Activated naive CD4-positive, alpha-beta T cell (primary cell): ENCODE data around the gene TTC38.
"Not testable (repeated sequence)": the region's sequence is repeated elsewhere in the genome, so short reads cannot be mapped to it uniquely, and the experiment has no call there.

ENCODE experiments used
- DNase-seq, 4 experiments: peaks; one replicate each; lab custom pipeline; 2025; lab: John Stamatoyannopoulos, UW

Gene TTC38

DNA sequence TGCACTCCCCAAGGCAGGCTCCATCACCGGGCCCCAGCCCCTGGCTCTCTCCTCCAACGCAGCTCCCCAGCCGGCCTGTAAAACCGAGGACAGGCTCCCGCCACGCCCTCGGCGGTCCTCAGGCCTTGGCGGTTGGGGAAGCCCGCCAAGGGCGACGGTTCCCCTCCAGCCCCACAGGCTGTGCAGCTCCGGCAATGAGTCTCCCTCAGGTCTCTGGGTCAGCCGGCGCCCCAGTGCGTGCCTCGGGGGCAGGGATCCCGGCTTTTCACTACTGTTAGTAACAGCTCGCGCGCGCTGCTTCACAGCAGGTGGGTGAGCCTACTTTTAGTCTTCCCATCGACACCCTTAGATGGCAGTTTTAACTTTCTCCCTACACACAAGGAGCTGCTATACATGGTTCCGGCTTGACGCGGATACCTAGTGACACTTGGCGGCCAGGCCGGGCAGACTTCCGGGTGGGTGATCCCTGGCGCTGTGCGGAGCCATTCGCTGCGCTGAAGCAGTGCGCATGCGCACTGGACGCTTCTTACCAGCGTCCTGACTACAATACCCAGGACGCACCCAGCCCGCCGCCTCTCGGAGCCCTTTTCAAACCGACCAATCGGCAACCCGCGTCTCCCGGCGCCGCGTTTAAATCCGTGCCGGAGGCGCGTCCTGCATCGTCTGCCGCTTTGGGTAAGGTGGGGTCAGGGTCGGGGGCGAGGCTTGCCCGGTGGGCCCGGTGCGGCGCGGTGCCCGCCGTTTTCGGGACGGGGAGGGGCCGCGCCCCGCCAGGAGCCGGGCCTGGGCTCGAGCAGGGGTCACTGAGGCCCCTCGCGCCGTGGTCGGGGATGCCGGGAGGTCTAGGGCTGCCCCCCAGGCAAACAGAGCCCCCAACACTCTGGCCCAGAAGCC, 28.7 kb downstream of the TTC38 start, which contains the start of gene GTSE1:
Gene GTSE1, plus strand, starts transcription at position 614 of the 894 bp plus-strand sequence. CDS start 531 bp downstream, outside the sequence.
- peak; percentile 91 to 95 (median 92) for DNase-seq

GRCh38 chr22:46297151-46297812, 29.5 kb downstream of the TTC38 start:
- DNase-seq = no peak

GRCh38 chr22:46299101-46299500, 31.3 kb downstream of the TTC38 start:
- no peak for DNase-seq

GRCh38 chr22:46300491-46300890, 32.7 kb downstream of the TTC38 start:
- no peak for DNase-seq

DNA sequence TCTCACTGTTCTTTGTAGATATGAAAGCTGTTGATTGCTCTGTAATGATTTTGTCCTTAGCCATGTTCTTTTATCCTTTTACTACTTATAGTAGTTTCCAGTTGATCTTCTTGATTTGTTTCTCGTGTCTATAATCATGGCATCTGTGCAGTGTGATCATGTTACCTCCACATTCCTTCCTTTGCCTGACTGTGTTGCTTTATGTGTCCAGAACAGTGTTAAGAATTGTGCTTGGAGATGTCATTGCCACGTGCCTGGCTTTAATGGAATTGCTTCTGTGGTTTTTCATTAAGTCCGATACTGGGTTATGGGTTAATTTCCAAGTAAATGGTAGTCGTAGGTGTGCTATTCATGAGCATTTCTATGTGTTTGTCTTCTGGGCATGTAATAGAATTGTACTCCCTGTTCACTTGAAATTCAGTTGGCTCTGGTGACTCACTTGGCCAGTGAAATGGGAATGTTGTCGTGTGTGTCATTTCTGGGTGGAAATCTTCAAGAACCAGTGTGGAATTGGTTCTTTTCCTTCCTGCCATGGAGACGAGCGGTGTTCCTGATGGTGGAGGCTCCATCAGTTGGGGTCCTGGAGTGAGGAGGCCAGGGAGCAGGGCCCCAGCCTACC, 35.6 kb downstream of the TTC38 start:
- no peak for DNase-seq

DNA sequence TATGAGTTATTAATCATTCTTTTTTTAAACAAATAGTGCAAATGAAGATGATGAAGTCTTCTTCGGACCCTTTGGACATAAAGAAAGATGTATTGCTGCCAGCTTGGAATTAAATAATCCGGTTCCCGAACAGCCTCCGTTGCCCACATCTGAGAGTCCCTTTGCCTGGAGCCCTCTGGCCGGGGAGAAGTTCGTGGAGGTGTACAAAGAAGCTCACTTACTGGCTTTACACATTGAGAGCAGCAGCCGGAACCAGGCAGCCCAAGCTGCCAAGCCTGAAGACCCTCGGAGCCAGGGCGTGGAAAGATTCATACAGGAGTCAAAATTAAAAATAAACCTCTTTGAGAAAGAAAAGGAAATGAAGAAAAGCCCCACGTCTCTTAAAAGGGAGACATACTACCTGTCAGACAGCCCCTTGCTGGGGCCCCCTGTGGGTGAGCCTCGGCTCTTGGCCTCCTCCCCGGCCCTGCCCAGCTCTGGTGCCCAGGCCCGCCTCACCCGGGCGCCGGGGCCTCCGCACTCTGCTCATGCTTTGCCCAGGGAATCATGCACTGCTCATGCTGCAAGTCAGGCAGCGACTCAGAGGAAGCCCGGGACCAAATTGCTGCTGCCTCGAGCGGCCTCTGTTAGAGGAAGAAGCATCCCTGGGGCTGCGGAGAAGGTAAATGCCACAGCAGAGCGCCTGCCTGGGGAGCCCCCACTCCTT, 40.6 kb downstream of the TTC38 start:
- no peak for DNase-seq

GRCh38 chr22:46309526-46310085, 41.8 kb downstream of the TTC38 start:
- DNase-seq = no peak

DNA sequence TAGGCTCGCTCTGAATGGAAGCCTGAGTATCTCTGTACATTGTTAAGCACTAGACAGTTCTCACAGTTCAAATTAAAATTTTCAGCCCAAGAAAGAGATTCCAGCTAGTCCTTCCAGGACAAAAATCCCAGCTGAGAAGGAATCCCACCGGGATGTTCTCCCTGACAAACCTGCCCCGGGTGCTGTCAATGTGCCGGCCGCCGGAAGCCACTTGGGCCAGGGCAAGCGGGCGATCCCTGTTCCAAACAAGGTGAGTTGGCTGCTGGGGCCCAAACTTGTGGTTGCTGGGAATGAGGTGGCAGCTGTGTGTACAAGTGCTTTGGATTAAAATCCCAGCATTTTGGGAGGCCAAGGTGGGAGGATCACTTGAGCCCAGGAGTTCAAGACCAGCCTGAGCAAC, 44.2 kb downstream of the TTC38 start:
- DNase-seq = no peak

- not testable (repeated sequence) for DNase-seq
These were observed 45.0 kb downstream of the TTC38 start for GRCh38 chr22:46312848-46313247.

GRCh38 chr22:46315976-46316375, 48.2 kb downstream of the TTC38 start:
- DNase-seq = no peak

- no peak for DNase-seq
These were observed 49.8 kb downstream of the TTC38 start for GRCh38 chr22:46317646-46318045.

DNA sequence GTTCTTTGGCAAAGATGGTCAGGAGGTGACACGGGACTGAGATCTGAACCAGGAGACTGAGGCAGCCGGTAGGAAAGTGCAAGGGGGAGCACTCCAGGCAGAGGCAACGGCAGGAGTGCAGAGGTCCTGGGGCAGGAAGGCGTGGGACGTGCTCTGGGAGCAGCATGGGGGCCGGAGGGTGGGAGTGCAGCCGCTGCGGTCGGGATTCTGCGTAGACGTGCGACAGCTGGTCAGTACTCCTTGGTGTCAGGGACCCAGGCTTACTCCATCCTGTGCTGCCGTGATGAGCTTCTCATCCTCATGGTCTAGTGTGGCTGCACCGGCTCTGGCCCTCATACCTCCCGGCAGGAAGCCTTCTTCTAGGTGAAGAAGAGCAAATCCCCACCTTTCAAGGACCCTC, 50.8 kb downstream of the TTC38 start:
- no peak for DNase-seq

DNA sequence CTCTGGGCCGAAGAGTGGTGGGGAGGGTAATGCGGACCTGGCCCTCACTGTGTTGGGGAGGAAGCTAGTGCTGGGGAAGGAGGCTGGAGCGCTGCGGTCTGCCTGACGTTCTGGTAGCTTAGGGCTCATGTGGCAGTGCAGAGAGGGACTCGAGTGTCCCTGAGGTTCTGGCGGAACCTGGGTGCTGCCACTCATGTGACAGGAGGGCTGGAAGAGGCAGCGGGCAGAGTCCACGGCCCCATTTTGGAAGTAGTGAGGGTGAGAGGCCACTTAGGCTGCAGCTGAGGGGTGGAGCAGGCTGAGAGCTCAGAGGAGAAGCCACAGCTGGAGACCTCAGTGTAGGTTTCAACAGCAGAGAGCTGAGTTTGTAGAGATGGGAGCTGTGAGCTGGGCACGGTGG, 51.5 kb downstream of the TTC38 start:
- no peak for DNase-seq

DNA sequence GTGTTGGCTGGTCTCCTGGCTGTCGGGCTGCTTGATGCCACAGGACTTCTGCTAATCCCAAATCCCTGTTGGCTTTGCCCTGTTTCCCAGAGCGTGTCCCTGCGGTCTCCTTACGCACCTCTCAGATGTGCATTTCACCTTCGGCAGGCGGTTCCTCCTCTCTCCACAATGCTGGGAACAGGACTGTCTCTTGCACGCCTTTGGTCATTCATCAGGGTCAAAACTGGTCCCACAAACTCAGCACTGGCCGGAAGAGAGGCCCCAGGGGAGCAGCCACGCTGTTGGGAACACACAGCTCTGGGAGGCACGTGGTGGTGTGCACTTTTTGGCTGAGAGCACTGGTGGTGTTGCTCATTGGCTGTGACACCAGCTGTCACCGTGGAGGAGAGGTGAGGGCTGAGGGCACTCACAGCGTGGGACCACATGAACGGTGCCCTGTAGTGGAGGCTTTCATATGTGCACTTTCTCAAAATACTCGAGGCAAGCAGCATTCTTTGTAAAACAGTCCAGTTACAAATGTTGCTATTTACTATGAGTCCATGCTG, 52.4 kb downstream of the TTC38 start:
- DNase-seq = no peak

DNA sequence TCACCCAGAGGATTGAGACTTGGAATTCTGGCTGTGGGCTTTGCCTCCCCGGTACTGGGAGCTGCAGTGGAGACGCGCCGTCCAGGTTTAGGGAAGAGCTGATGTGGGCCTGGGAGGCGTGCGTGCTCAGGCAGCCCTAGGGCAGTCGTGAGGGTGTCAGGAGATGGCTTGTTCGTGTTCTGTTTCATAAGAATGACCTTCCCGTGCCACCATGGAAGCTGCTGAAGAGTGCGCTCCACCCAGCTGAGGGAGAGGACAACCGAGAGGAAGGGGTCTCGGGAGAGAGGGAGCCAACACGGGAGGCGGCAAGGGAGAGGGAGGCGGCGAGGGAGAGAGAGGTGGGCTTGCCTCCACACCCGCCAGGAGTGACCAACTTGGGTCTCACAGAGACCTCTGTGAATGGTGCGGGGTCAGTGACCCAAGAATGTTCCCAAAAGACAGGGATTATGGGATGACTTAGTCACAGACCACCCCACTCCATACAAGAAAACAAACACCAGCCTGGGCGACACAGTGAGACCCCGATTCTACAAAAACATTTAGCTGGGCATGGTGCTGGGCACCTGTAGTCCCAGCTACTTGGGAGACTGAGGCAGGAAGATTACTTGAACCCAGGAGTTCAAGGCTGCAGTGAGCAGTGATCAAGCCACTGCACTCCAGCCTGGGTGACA, 53.0 kb downstream of the TTC38 start:
- DNase-seq = no peak

DNA sequence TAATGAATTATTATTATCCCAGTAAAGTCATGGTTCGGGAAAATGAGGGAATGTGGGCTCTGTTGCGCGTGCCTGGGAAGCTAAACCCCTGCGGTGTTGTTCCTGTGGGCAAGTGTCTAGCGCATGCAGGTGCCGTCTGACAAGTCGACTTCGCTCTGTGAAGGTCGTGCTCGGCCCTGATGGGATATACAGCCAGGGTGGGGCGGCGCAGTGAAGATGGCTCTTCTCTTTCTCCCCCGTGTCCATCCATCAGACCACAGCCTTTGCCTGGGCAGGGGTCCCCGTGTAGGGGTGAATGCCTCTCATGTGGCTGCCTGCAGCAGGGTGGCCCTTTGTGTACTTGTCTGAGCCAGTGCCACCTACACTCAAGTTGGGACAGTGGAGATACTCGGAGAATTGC, 54.9 kb downstream of the TTC38 start:
- DNase-seq = no peak

- no peak for DNase-seq
These were observed 55.4 kb downstream of the TTC38 start for GRCh38 chr22:46323162-46323561.

- no peak for DNase-seq
These were observed 58.4 kb downstream of the TTC38 start for GRCh38 chr22:46326066-46326680.

DNA sequence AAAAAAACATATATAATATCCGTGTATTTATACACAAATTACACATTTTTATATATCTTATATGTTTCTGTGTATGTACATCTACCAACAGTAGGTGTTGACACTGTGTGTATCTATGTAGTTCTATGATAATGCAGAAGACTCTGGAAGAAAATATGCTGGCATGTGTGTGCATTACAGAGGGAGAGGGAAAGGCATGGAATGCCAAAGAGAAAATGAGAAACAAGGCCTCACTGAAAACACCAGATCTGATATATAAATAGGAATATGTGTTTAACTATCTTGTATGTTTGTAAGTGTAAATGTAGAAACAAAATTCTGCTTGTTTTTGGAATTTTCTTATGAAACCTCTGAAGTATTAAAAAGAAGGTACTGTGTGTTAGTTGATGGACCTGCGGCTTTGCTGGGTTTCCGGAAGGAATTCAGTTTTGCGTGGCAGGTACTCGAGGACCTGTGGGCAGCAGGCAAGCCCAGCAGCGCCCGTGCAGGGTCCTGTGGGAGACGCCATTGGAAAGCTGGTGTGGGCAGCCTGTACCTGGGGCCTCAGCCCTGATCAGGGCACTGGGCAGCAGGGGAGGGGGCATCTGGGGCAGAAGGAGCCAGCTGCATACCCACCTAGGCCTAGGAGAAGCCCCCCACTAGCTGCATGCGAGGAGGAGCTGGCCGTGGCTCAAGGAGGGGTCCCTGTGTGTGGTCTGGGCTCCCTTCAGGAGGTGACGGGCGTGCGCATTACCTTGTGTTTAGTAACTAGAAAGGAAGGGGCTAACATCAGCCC, 60.1 kb downstream of the TTC38 start:
- DNase-seq = no peak

- no peak for DNase-seq
These were observed 61.0 kb downstream of the TTC38 start for GRCh38 chr22:46328797-46329196.
